Stimulated activated CD8-positive, alpha-beta memory T cell treated with anti-CD3 and anti-CD28 coated beads, Interleukin-7, amount 100 ng/mL, for 24 hours (primary cell): ENCODE data around the gene MYH7.

ENCODE experiments used
- DNase-seq: peaks from one replicate; pipeline ENCODE4 v3.0.0-alpha.2; 2020; ENCODE audit warnings: low read depth

The MYH7 gene

GRCh38 chr14:23366426-23366921 is 69.0 kb downstream of the MYH7 start:
- no peak for DNase-seq

DNA sequence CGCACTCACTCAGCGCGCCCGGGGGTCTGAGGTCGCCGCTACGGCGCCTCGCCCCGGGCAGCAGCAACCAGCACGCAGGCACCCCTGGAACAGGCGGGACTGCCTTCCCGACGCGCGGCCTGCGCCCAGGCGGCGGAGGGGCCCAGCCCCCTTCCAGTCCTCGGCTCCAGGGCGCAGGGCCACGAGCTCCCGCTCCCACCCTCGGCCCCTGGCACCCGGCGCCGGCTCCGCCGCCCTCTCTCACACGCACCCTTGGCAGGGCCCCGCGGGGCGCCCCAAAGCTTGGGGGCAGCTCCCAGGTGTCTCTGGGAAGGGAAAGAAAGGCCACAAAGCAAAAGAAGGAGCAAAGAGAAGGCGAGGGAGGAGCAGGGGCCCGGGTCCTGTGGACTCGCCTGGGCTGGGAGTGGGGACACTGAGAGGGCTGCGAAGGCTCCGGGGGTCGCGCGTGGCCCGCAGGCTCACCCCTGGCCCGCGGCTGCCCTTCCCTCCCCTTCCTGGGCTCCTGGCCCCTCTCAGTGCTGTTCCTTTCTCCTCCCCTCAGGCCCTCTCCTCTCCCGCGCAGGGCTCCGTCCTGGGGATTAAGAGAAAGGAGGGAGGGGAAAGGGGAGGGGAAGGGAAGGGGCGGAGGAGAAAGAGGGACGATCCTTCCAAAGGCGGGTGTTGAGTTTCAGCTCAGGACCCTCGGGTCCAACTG is 69.6 kb downstream of the MYH7 start:
- no peak for DNase-seq

- DNase-seq = no peak
Measured at GRCh38 chr14:23365036-23365731, 70.3 kb downstream of the MYH7 start, which contains the start of gene EFS. Gene EFS (minus strand): TSS chr14:23365172. CDS start chr14:23365025, 147 bp downstream.

- no peak for DNase-seq
Measured at GRCh38 chr14:23364164-23365035, 71.1 kb downstream of the MYH7 start.
